MM.1S (cell line): ENCODE measurements around the gene AIDA.

Experiments used
- CTCF ChIP-seq: fragments of 300-600 bp; sonication (generic); IDR thresholded peaks from 2 replicates; pipeline ENCODE4 v1.5.1; 2016; ENCODE audit warnings: antibody characterized with exemption, low read length, mixed read lengths
- EZH2 ChIP-seq: fragments of 300-600 bp; sonication (generic); optimal IDR thresholded peaks from 2 replicates; pipeline ENCODE3; 2017; ENCODE audit warnings: low read depth, mild to moderate bottlenecking, antibody characterized with exemption, low read length, mixed read lengths
- EZH2phosphoT487 ChIP-seq: fragments of 300-600 bp; sonication (generic); IDR thresholded peaks from 2 replicates; pipeline ENCODE4 v1.6.1; 2018; ENCODE audit warnings: antibody characterized with exemption, low read length

DNA sequence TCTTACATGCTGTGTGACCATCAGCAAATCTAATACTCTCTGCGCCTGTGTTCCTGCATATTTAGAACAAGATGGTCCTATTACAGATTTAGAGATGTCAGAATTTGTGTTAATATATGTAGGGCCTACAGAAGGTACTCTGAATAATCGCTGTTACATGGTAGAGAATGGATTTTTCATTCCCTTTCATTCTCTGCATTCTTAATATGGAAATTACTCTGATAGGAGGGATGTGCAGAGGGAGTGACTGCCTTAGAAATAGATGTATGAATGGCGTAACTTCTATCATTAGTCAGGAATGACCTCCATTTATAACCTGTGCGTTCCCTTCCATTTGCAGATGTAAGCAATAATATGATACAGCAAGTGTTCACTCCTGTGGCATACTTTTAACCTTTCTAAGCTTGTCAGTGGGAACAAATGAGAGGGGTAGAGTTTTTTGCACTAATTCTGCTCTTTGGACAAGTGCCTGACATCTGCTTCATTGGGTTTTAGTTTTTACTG lies 48.8 kb downstream of the AIDA start:
- TF ChIP-seq CTCF = no peak
- TF ChIP-seq EZH2phosphoT487 = no peak
- TF ChIP-seq EZH2 = no peak
